ENCODE measurements around the gene CACNB2.

Gene CACNB2

GRCh38 chr10:18294633-18295032 is 154.4 kb downstream of the CACNB2 start:
- in situ Hi-C loops (cut with HindIII; ENCODE audit: low sequenced_read_pairs), result no loop called here
- no peak overlapping the region for H3K4me3 ChIP-seq (ENCODE audit: low read depth, low read length)
- TF ChIP-seq CTCF (IDR thresholded peaks at IDR 0.05; ENCODE audit: low read depth, low read length, missing control alignments), result no peak
- DNase-seq (ENCODE audit: low read depth), result no peak

GRCh38 chr10:18297659-18298058 is 157.4 kb downstream of the CACNB2 start:
- in situ Hi-C loops (cut with HindIII; ENCODE audit: low sequenced_read_pairs), result no loop called here
- no peak for DNase-seq (ENCODE audit: low read depth)
- no peak overlapping the region for H3K4me3 ChIP-seq (ENCODE audit: low read depth, low read length)
- no peak for TF ChIP-seq CTCF (IDR thresholded peaks at IDR 0.05; ENCODE audit: low read depth, low read length, missing control alignments)

- no peak for TF ChIP-seq CTCF (IDR thresholded peaks at IDR 0.05; ENCODE audit: low read depth, low read length, missing control alignments)
- in situ Hi-C loops (cut with HindIII; ENCODE audit: low sequenced_read_pairs), result no loop called here
- no peak overlapping the region for H3K4me3 ChIP-seq (ENCODE audit: low read depth, low read length)
- DNase-seq (ENCODE audit: low read depth), result no peak
Observed at GRCh38 chr10:18298256-18298655, 158.0 kb downstream of the CACNB2 start.

- no peak for DNase-seq (ENCODE audit: low read depth)
- TF ChIP-seq CTCF (IDR thresholded peaks at IDR 0.05; ENCODE audit: low read depth, low read length, missing control alignments), result no peak
- H3K4me3 ChIP-seq (ENCODE audit: low read depth, low read length), result no peak overlapping the region
- in situ Hi-C loops (cut with HindIII; ENCODE audit: low sequenced_read_pairs), result no loop called here
Observed at GRCh38 chr10:18303851-18304801, 163.9 kb downstream of the CACNB2 start.

- no peak overlapping the region for H3K4me3 ChIP-seq (ENCODE audit: low read depth, low read length)
- in situ Hi-C loops (cut with HindIII; ENCODE audit: low sequenced_read_pairs), result no loop called here
- no peak for TF ChIP-seq CTCF (IDR thresholded peaks at IDR 0.05; ENCODE audit: low read depth, low read length, missing control alignments)
- no peak for DNase-seq (ENCODE audit: low read depth)
Observed at GRCh38 chr10:18306031-18306430, 165.8 kb downstream of the CACNB2 start.

GRCh38 chr10:18308600-18308999 is 168.4 kb downstream of the CACNB2 start:
- in situ Hi-C loops (cut with HindIII; ENCODE audit: low sequenced_read_pairs), result no loop called here
- TF ChIP-seq CTCF (IDR thresholded peaks at IDR 0.05; ENCODE audit: low read depth, low read length, missing control alignments), result no peak

More at GRCh38 chr10:18308600-18308999, 168.4 kb downstream of the CACNB2 start:
- DNase-seq (ENCODE audit: low read depth), result no peak
- no peak overlapping the region for H3K4me3 ChIP-seq (ENCODE audit: low read depth, low read length)

All from astrocyte of the cerebellum (primary cell).